Stimulated activated CD8-positive, alpha-beta memory T cell treated with anti-CD3 and anti-CD28 coated beads, Interleukin-12 subunit alpha, Interleukin-12 subunit beta, amount 100 ng/mL, for 1 hour (primary cell): Measurements from ENCODE around the gene EIF2AK2.

ENCODE experiments used
- DNase-seq: peaks from one replicate; pipeline ENCODE4 v3.0.0-alpha.2; 2020; ENCODE audit warnings: low read depth

The EIF2AK2 gene

GRCh38 chr2:37168217-37168981 is 11.6 kb upstream of the EIF2AK2 start:
- no peak for DNase-seq

DNA sequence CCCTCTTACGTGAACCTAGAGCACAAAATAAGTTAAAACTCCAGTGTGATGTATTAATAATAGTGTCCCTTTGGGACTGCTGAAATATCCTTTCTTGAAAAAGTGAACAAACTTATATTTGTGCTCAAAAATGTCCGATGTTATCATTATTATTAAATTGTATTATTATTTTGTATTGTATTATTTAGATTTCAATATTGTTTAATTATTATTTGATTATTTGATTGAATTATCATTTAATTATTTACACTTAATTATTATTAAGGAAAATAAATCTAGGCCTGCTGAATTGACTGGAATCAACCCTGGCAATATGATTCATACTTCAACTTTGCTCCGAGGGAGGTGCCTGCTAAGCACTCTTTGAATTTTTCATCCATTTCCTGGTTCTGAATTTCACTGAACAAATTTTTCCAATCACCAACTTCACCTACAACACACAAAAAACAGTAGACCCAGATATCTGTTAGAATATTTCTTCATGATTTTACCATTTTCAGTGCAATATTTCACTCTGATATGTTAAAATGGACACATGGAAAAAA is 10.9 kb upstream of the EIF2AK2 start:
- no peak for DNase-seq

GRCh38 chr2:37164757-37165156 is 8.0 kb upstream of the EIF2AK2 start:
- DNase-seq: no peak

GRCh38 chr2:37156071-37156856 is 516 bp downstream of the EIF2AK2 start:
- peak; percentile 25 for DNase-seq

GRCh38 chr2:37154785-37155184 is 2.0 kb downstream of the EIF2AK2 start:
- DNase-seq: no peak

- DNase-seq: no peak
Observed at GRCh38 chr2:37153224-37153623, 3.6 kb downstream of the EIF2AK2 start.

DNA sequence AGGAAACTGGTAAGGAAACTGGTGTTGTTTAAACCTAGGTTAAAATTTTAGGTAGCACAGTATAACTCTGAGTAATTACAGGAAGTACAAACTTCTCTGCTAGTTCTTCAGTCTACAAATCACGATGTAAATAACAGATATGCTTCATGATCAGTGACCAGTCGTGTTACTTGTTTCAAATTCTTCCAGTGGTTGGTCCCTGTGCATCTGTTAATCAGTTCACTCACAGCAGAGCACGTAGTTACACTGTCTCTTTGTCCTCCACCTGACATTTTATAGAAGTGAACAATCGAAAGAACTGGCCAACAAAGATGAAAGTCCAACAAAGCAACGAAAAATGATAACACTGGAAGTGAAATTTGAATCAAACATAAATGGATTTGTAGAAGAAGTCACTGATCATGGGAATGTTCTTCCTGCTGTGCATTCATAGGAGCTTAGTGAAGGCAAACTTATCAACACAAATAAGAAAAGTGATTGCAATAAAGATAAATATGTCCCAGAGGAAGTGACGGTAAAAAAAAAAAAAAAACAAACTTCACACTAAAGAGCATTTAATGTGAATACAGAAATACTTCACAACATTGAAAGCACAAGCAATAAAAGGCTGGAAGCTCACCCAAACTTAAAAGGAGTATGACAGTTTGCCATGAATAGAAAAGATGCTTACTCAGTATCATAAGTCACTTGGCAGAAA is 7.0 kb downstream of the EIF2AK2 start:
- no peak for DNase-seq

DNA sequence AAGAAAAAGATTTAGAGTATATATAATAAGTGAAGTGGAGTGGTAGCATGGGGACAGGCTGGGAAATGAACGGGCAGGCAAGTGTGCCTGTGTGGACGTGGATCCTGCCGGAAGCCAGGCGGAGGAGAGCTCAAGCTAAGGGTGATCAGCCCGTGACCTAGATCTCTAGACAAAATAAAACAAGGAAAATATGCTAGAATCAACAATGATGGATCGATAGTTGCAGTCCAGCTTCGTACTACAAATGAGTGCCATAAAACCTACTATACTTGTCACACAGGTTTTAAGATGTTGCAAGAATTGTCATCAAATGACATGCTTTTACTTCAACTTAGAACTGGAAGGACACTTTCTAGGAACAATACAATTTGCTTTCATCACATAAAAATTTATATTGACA is 8.5 kb downstream of the EIF2AK2 start:
- DNase-seq: no peak

DNA sequence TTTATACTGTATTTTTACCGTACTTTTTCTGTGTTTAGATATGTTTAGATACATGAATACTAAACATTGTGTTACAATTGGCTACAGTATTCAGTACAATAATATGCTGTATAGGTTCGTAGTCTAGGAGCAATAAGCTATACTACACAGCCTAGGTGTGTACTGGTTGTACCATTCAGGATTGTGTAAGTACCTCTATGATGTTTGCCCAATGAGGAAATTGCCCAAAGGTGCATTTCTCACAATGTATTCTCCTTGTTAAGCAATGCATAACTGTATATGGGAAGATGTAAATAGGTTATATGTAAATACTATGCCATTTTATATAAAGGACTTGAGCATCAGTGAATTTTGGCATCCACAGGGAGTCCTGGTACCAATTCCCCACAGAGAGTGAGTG is 10.7 kb downstream of the EIF2AK2 start:
- no peak for DNase-seq

GRCh38 chr2:37143974-37144373 is 12.8 kb downstream of the EIF2AK2 start:
- no peak for DNase-seq

DNA sequence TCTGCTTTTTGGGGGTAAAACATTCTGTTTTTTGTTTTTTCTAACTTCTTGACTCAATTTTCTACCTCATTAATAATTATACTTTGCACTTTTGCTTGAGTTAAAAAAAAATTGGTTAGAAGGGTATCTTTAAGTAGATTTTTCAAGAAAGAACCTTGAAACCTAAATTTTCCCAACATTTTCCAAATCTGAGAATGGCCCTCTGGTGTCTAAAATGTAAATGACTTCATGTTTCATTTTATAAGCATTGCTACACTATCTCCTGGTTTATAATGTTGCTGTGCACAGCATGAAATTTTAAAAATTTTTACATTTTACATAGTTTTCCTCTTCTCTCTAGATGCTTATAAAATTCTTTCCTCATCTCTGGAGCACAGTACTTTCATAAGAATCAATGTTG is 14.2 kb downstream of the EIF2AK2 start:
- no peak for DNase-seq

DNA sequence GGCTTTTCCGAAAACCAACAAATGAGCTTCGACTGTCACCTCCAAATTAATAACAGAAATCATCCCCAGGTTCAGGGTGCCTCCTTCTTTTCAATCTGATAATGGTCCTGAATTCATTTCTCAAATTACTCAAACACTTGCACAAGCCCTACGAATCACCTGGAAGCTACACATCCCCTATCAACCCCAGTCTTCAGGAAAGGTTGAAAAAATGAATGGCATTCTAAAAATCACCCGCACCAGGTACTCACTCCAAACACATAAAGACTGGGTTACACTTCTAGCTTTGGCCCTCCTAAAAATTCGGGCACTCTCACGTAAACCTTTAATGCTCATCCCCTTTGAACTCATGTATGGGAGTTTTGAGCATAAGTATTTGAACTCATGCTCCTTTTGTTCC is 23.9 kb downstream of the EIF2AK2 start:
- DNase-seq: no peak

DNA sequence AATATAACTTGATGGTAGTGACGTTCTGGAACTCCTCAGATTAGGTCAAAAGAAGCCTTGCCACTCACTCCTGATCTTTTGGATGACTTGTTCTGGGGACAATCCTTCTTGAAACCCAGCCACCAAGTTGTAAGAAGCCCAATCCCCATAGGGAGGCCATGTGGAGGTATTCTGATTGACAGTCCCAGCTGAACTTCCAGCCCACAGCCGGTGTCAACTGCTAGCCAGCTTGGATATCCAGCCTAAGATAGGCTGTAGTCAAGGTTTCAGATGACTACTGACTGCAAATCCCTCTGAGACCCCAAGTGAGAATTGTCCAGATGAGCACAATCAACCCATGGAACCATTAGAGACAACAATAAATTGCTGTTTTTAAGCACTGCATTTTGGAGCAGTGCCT is 31.4 kb downstream of the EIF2AK2 start:
- no peak for DNase-seq

GRCh38 chr2:37119157-37119556 is 37.6 kb downstream of the EIF2AK2 start:
- DNase-seq: no peak

- no peak for DNase-seq
Observed at GRCh38 chr2:37117566-37117965, 39.2 kb downstream of the EIF2AK2 start.

GRCh38 chr2:37111958-37112357 is 44.8 kb downstream of the EIF2AK2 start:
- no peak for DNase-seq

DNA sequence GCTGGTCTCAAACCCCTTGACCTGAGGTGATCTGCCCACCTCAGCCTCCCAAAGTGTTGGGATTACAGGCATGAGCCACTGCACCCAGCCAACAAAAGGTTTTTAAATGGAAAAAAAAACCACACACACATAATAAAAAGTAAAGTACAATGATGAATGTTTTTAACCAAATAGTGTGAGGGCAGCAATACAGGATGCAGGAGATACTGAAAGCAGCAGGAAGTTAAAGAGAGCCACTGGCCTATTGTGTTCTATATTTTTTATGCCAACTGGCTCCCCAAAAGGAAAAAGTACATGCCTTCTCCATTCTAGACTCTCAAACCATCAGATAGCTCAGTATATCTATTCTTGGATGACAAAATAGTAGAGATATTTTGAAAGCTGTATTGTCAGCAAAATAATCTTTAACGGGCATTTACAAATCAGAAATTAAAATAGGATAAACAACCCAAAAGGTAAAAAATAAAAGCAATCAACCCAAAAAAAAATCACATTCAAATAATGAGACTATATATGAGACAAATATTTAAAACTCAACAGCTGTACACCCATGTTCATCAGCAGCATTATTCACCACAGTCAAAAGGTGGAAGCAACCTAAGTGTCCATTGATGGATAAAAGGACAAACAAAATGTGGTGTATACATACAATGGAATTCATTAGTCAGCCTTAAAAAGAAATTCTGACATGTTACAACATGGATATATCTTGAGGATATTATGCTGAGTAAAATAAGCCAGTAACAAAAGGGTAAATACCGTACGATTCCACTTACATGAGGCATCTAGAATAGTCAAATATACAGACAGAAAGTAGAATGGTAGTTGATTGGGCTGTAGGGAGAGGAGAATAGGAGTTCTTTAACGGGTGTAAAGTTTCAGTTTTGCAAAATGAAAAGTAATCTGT is 46.2 kb downstream of the EIF2AK2 start:
- no peak for DNase-seq

- DNase-seq: no peak
Observed at GRCh38 chr2:37109523-37109922, 47.3 kb downstream of the EIF2AK2 start.

- no peak for DNase-seq
Observed at GRCh38 chr2:37105150-37105549, 51.6 kb downstream of the EIF2AK2 start.

- no peak for DNase-seq
Observed at GRCh38 chr2:37104178-37104577, 52.6 kb downstream of the EIF2AK2 start.

DNA sequence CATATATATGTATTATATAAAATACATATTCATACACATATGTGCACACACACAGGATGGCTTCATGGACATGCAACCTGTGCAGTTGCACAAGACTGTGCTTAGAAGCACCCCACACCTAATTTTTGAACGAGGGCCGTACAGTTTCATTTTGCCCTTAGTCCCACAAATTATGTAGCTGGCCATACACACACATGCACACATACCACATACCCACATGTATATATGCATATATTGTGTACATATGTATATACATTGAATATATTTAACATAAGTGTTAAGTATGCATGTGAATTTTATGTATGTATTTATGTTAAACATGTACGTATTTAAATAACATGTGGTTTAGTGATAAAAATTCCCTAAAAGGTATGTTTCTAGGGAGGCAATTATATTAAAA is 54.2 kb downstream of the EIF2AK2 start:
- no peak for DNase-seq

GRCh38 chr2:37100054-37100453 is 56.7 kb downstream of the EIF2AK2 start:
- no peak for DNase-seq
